Measurements from ENCODE around the gene CCDC85C.

CCDC85C gene

GRCh38 chr14:99587460-99588278, 16.3 kb downstream of the CCDC85C start:
- no peak for DNase-seq

GRCh38 chr14:99586761-99587459, 17.1 kb downstream of the CCDC85C start:
- no peak for DNase-seq

- DNase-seq = no peak
Measured at GRCh38 chr14:99586054-99586760, 17.8 kb downstream of the CCDC85C start.

GRCh38 chr14:99584823-99585222, 19.2 kb downstream of the CCDC85C start:
- no peak for DNase-seq

GRCh38 chr14:99581938-99582337, 22.1 kb downstream of the CCDC85C start:
- DNase-seq = no peak

GRCh38 chr14:99581374-99581773, 22.6 kb downstream of the CCDC85C start:
- no peak for DNase-seq

GRCh38 chr14:99579903-99580571, 24.0 kb downstream of the CCDC85C start:
- DNase-seq = peak; percentile 92

- DNase-seq = no peak
Measured at GRCh38 chr14:99579120-99579836, 24.7 kb downstream of the CCDC85C start.

- DNase-seq = peak; percentile 23
Measured at GRCh38 chr14:99578541-99579101, 25.4 kb downstream of the CCDC85C start.

- no peak for DNase-seq
Measured at GRCh38 chr14:99576761-99577705, 27.0 kb downstream of the CCDC85C start.

- DNase-seq = no peak
Measured at GRCh38 chr14:99576304-99576703, 27.7 kb downstream of the CCDC85C start.

- DNase-seq = no peak
Measured at GRCh38 chr14:99575043-99576023, 28.7 kb downstream of the CCDC85C start.

- DNase-seq = peak; percentile 93
Measured at GRCh38 chr14:99574099-99574880, 29.7 kb downstream of the CCDC85C start.

GRCh38 chr14:99573436-99574098, 30.4 kb downstream of the CCDC85C start:
- no peak for DNase-seq

GRCh38 chr14:99573000-99573330, 31.0 kb downstream of the CCDC85C start:
- no peak for DNase-seq

GRCh38 chr14:99572173-99572999, 31.6 kb downstream of the CCDC85C start:
- no peak for DNase-seq

- peak; percentile 41 for DNase-seq
Measured at GRCh38 chr14:99571303-99571986, 32.6 kb downstream of the CCDC85C start.
